Common myeloid progenitor, CD34-positive (primary cell): ENCODE results near the gene CD2BP2.

Experiments
- CTCF ChIA-PET: fragments of 350-600 bp; sonication (Branson Sonifier 250); formaldehyde crosslinking; loops from one replicate; lab custom pipeline; 2021; ENCODE audit warnings: antibody characterized with exemption; lab: Charles Lee
- POLR2A ChIA-PET: fragments of 350-600 bp; sonication (Branson Sonifier 250); formaldehyde crosslinking; loops from one replicate; lab custom pipeline; 2021; ENCODE audit warnings: antibody characterized with exemption; lab: Charles Lee
- DNase-seq, 3 donors: peaks; one replicate each; pipeline versions ENCODE4 v3.0.0 to v3.0.0-alpha.2; 2013
- H3K27ac ChIP-seq, 2 experiments: 1 replicate in 1 of 2; 2 replicates in 1 of 2; pipeline ENCODE4 v1.7.0; 2013; ENCODE audit warnings: inconsistent platforms in 2 of 2, low read length in 2 of 2, mild to moderate bottlenecking in 2 of 2, low read depth in 1 of 2, moderate library complexity in 1 of 2; ENCODE audit not compliant: severe bottlenecking in 2 of 2, insufficient read depth in 1 of 2, poor library complexity in 1 of 2
- H3K27me3 ChIP-seq, 5 experiments: replicated peaks in 2 of 5; 1 replicate in 3 of 5; 2 replicates in 2 of 5; pipeline versions ENCODE4 v1.6.1 to v1.7.0; 2013; ENCODE audit warnings: low read length in 4 of 5, mild to moderate bottlenecking in 2 of 5, moderate library complexity in 2 of 5, inconsistent platforms in 1 of 5; ENCODE audit not compliant: insufficient read depth in 5 of 5, control insufficient read depth in 4 of 5
- H3K36me3 ChIP-seq, 4 experiments: 1 replicate in 2 of 4; 2 replicates in 2 of 4; pipeline versions ENCODE4 v1.6.1 to v1.7.0; 2013; ENCODE audit warnings: low read length in 3 of 4, control low read depth in 1 of 4, mild to moderate bottlenecking in 1 of 4; ENCODE audit not compliant: control insufficient read depth in 4 of 4, insufficient read depth in 4 of 4
- H3K4me1 ChIP-seq, 4 experiments: 1 replicate in 3 of 4; 2 replicates in 1 of 4; pipeline versions ENCODE4 v1.6.1 to v1.7.1; 2013; ENCODE audit warnings: low read length in 3 of 4, mild to moderate bottlenecking in 3 of 4, control low read depth in 1 of 4, inconsistent platforms in 1 of 4, moderate library complexity in 1 of 4; ENCODE audit not compliant: control insufficient read depth in 4 of 4, insufficient read depth in 4 of 4; ENCODE audit errors: control extremely low read depth in 1 of 4
- H3K4me3 ChIP-seq, 7 experiments: 1 replicate in 4 of 7; 2 replicates in 3 of 7; pipeline versions ENCODE4 v1.5.1 to v1.7.0; 2013; ENCODE audit warnings: mild to moderate bottlenecking in 7 of 7, low read length in 6 of 7, moderate library complexity in 6 of 7, inconsistent platforms in 2 of 7, low read depth in 2 of 7, control low read depth in 1 of 7; ENCODE audit not compliant: insufficient read depth in 4 of 7, control insufficient read depth in 1 of 7; ENCODE audit errors: extremely low read depth in 1 of 7
- H3K9me3 ChIP-seq, 5 experiments: 1 replicate in 4 of 5; 2 replicates in 1 of 5; pipeline versions ENCODE4 v1.6.1 to v1.7.1; 2013; ENCODE audit warnings: low read length in 4 of 5, mild to moderate bottlenecking in 2 of 5, inconsistent platforms in 1 of 5, low read depth in 1 of 5, moderate library complexity in 1 of 5; ENCODE audit not compliant: control insufficient read depth in 4 of 5, insufficient read depth in 2 of 5; ENCODE audit errors: control extremely low read depth in 1 of 5
- WGBS: methylation state at CpG from one replicate; pipeline ENCODE4 v1.1.5; 2013; ENCODE audit not compliant: insufficient coverage; 5-methylcytosine and 5-hydroxymethylcytosine counted together

Gene CD2BP2

DNA sequence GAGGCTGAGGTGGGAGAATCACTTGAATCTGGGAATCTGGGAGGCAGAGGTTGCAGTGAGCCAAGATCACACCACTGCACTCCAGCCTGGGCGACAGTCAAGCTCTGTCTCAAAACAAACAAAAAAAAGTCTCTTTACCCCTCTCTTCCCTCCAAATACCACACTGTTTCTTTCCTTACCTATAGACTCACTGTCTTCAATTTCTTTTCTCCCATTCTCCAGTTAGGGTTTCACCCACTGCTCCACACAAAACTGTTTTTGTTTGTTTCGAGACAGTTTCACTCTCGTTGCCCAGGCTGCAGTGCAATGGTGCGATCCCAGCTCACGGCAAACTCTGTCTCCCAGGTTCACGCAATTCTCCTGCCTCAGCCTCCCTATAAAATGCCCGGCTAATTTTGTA is 6.1 kb upstream of the CD2BP2 start:
- Histone ChIP-seq H3K4me1 (peaks cover 0 to 12% (median 8%) of the 10 kb centered on the region in 4 experiments), H3K27me3 (no peaks in the 10 kb centered on the region), H3K9me3 (no peaks in the 10 kb centered on the region), H3K27ac (no peak overlapping the region), H3K36me3 (peaks cover 0 to 82% (median 46%) of the 10 kb centered on the region in 4 experiments), H3K4me3 (no peak overlapping the region)
- POLR2A ChIA-PET: no interaction called here
- 98% methylated on average over 6 of the region's 7 CpGs for WGBS
- CTCF ChIA-PET: interaction anchor here (4.8 kb wide), 1 partner anchor 48 kb away, joined by 18 read pairs; no protein-coding TSS in a partner anchor
- DNase-seq: no peak

DNA sequence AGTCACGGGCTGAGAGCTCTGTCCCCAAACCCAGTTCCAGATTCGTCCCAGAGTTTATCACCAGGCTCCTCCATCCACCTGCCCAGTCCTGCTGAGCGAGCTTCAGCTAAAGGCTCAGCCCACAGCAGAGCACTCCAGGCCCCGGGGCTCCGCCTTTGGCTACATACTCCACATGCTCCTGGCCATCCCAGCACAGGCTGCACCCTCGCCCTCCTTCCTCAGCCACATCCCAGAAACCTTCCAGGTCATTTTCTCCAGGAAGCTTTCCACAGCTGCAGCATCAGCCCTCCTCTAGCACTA is 4.7 kb upstream of the CD2BP2 start:
- Histone ChIP-seq H3K9me3 (no peaks in the 10 kb centered on the region), H3K36me3 (peaks cover 0 to 71% (median 40%) of the 10 kb centered on the region in 4 experiments), H3K4me1 (peaks cover 0 to 21% (median 16%) of the 10 kb centered on the region in 4 experiments), H3K27me3 (no peaks in the 10 kb centered on the region), H3K27ac (no peak overlapping the region), H3K4me3 (no peak overlapping the region)
- POLR2A ChIA-PET: no interaction called here
- CTCF ChIA-PET: interaction anchor here (1.2 to 4.8 kb wide), 4 partner anchors 9 to 544 kb away, joined by 4 to 18 read pairs (median 8); partner anchors contain the start of gene PAGR1
- 97% methylated on average over 6 of the region's 6 CpGs for WGBS
- no peak for DNase-seq

DNA sequence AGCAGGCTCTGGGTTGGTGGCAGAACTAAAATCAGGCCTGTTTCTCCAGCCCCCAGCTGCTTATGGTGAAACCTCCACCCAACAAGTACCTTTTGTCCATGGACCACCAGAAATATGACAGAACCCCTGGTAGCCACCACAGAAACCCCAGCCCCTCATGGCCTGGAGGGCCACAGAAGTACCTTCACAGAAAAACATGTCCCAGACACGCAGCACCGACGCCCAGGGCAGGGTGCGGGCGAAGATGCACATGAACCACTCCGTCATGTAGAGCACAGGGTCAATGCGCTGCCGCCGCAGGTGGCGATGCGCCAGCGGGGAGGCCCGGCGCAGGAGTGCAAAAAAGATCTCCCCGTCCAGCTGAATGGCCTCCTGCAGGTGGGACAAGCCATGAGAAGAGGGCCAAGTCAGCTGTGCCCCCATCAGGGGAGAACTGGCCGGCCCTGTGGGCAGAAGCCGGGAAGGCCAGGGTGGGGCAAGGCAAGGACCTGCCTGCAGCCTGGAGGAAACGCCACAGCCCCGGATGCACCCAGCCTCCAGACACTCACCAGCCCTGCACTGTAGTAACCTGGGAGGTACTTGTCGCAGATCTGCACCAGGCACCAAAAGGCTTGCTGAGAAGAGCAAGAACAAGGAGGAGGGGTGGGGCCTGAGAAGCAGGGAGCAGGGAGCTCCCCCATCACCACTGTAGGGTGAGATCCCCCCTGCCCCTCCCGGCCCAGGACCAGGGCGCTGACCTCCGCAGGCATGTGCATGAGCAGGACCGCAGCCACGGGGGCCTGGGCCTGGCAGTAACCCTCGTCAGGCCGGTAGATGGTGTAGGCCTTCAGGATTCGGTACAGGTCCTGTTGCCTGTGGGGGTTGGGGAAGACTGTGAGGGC is 4.1 kb upstream of the CD2BP2 start:
- Histone ChIP-seq H3K36me3 (peaks cover 0 to 65% (median 35%) of the 10 kb centered on the region in 4 experiments), H3K4me1 (peaks cover 0 to 24% (median 21%) of the 10 kb centered on the region in 4 experiments), H3K27ac (no peak overlapping the region), H3K4me3 (no peak overlapping the region), H3K9me3 (no peaks in the 10 kb centered on the region), H3K27me3 (no peaks in the 10 kb centered on the region)
- POLR2A ChIA-PET: no interaction called here
- no peak for DNase-seq
- WGBS: 98% methylated on average over 27 of the region's 28 CpGs
- CTCF ChIA-PET: interaction anchor here (1.2 to 4.8 kb wide), 6 partner anchors 8 to 543 kb away, joined by 3 to 18 read pairs (median 6); partner anchors contain the start of gene PAGR1

DNA sequence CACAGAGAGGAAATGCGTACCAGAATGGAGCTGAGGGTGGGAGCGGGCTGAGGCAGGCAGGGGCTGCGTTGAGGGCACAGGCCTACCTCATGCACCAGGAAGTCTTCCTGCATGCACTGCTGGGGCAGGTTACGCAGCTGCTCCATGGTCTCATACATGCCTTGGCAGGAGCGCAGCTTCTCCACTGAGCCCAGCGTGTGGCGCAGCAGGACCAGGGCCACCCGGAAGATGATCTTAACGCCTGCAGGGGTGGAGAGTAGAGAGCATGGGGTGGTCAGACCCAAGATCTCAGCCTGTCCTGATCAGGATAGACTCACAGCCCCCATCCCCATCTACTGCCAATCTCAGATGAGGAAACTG is 3.4 kb upstream of the CD2BP2 start:
- WGBS: 100% methylated on average over 4 of the region's 9 CpGs
- no peak overlapping the region for H3K4me3 ChIP-seq
- H3K9me3 ChIP-seq: no peaks in the 10 kb centered on the region
- H3K27me3 ChIP-seq: no peaks in the 10 kb centered on the region
- ChIA-PET CTCF (interaction anchor here (1.2 to 4.8 kb wide), 5 partner anchors 9 to 543 kb away, joined by 3 to 18 read pairs (median 4); partner anchors contain the start of gene PAGR1), POLR2A (no interaction called here)
- DNase-seq: no peak
- no peak overlapping the region for H3K27ac ChIP-seq
- peaks cover 0 to 64% (median 36%) of the 10 kb centered on the region in 4 experiments for H3K36me3 ChIP-seq
- peaks cover 0 to 27% (median 24%) of the 10 kb centered on the region in 4 experiments for H3K4me1 ChIP-seq

DNA sequence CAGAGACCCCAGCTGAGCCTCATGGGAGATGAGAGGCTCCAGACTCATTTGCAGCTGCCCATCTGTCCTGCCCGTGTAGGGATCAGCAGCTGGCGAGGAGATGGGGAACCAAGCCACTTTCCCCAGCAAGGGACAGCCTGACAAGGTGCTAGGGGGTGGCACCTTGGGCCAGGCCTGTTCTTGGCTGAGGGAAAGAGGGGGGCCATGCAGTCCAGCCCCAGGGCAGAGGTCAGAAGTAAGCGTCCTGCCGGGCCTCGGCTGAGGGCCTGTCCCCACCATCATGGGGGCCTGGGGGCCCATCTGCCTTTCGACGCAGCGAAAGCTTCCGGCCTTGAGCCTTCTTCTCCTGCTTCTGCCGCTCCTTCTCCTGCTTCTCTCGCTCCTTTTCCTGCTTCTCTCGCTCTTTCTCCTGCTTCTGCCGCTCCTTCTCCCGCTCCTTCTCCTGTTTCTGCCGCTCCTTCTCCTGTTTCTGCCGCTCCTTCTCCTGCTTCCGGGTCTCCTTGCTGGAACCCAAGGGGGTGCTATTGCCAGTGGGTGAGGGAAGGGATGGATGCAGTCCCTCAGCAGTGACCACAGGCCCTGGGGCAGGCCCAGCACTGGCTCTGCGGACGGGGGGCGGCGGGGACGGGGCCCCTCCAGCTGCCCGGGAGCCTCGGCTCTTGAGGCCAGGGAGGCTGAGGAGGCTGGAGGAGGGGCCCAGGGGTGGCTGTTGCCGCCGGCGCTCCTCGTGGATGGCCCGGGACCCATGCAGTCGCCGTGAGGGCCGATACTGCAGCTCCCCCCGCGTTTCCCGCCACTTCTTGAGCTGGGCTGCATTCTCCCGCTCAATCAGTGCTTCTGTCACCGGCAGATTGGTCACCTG is 2.8 kb upstream of the CD2BP2 start:
- no peak for DNase-seq
- Histone ChIP-seq H3K27ac (no peak overlapping the region), H3K36me3 (peaks cover 0 to 64% (median 35%) of the 10 kb centered on the region in 4 experiments), H3K9me3 (no peaks in the 10 kb centered on the region), H3K4me1 (peaks cover 0 to 27% (median 24%) of the 10 kb centered on the region in 4 experiments), H3K4me3 (no peak overlapping the region), H3K27me3 (no peaks in the 10 kb centered on the region)
- ChIA-PET CTCF (interaction anchor here (1.2 to 4.8 kb wide), 4 partner anchors 9 to 51 kb away, joined by 3 to 18 read pairs (median 6); no protein-coding TSS in a partner anchor), POLR2A (no interaction called here)
- WGBS: 96% methylated on average over 31 of the region's 37 CpGs

DNA sequence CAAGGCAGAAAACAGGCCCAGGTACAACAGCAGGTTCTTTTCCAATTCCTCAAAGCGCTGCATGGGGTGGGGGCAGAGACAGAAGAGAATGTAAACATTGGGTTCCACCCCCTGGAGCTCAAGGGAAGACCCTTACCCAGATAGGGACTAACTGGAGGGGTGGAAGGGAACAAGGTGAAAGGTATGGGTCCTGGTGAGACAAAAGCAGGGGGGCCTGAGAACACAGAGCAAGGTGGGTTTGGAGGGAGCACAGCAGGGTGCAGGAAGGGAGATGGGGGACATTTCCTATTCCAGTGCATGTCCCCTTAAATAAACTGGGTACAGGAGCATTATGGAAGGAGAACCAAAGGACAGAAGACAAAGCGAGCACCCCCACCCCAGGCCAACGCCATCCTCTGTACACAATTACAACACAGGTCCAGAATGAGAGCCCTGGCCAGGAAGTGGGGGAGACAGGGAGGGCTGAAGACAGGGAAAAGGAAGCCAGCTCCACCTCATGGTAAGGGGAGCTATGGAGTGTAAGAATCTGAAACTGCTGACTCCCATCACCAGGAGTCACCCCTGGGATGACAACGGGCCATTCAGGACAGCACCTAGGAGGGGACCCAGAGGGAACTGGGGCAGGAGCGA is 2.1 kb upstream of the CD2BP2 start:
- no peaks in the 10 kb centered on the region for H3K9me3 ChIP-seq
- H3K27me3 ChIP-seq: no peaks in the 10 kb centered on the region
- H3K4me1 ChIP-seq: peaks cover 0 to 27% (median 24%) of the 10 kb centered on the region in 4 experiments
- no peak overlapping the region for H3K4me3 ChIP-seq
- H3K27ac ChIP-seq: no peak overlapping the region
- H3K36me3 ChIP-seq: peaks cover 0 to 66% (median 38%) of the 10 kb centered on the region in 4 experiments
- WGBS: 93% methylated on average over 3 of the region's 5 CpGs
- CTCF ChIA-PET: interaction anchor here (1.0 to 1.4 kb wide), 5 partner anchors 8 to 73 kb away, joined by 3 to 4 read pairs (median 3); partner anchors contain the start of gene DCTPP1
- POLR2A ChIA-PET: interaction anchor here (0.7 kb wide), 1 partner anchor 771 kb away, joined by 3 read pairs; no protein-coding TSS in a partner anchor
- DNase-seq: no peak
